ENCODE data around the gene FAM193B. TPM values are rescaled to one million over a fixed set of nuclear protein-coding genes. Genes with fewer than 3 reads are reported as not detected.

FAM193B gene
- total RNA-seq, 6 experiments from 2014 or later, result 22.1 to 55.4 (median 39.2) TPM

- 77% methylated on average over 4 of the region's 10 CpGs for WGBS (ENCODE audit: insufficient coverage, low coverage, low lambda C conversion rate, missing lambda C conversion rate)
- TF ChIP-seq CTCF (IDR thresholded peaks at IDR 0.05) (no peak), POLR2A (IDR thresholded peaks at IDR 0.05) (no peak)
- DNase-seq, result no peak
- no peak for ATAC-seq
- Histone ChIP-seq H3K9me3 (no peaks in the 10 kb centered on the region), H3K27me3 (no peaks in the 10 kb centered on the region), H3K36me3 (peaks cover 0 to 80% (median 20%) of the 10 kb centered on the region in 4 donors), H3K4me1 (no peaks in the 10 kb centered on the region), H3K4me3 (no peak overlapping the region), H3K27ac (no peak overlapping the region)
- intact Hi-C loops (cut with DNase I), result no loop called here
Measured at GRCh38 chr5:177528631-177529030, 25.7 kb downstream of the FAM193B start.

- 92% methylated on average over 8 of the region's 8 CpGs for WGBS (ENCODE audit: insufficient coverage, low coverage, low lambda C conversion rate, missing lambda C conversion rate)
- DNase-seq, result no peak
- Histone ChIP-seq H3K9me3 (no peaks in the 10 kb centered on the region), H3K4me1 (no peaks in the 10 kb centered on the region), H3K27me3 (no peaks in the 10 kb centered on the region), H3K36me3 (peaks cover 0 to 79% (median 23%) of the 10 kb centered on the region in 4 donors), H3K4me3 (no peak overlapping the region), H3K27ac (no peak overlapping the region)
- no peak for TF ChIP-seq CTCF (IDR thresholded peaks at IDR 0.05)
- intact Hi-C loops (cut with DNase I), result no loop called here
- ATAC-seq, result no peak
Measured at GRCh38 chr5:177527595-177527994, 26.8 kb downstream of the FAM193B start.

GRCh38 chr5:177526791-177527190, 27.6 kb downstream of the FAM193B start:
- no peaks in the 10 kb centered on the region for H3K4me1 ChIP-seq
- no peaks in the 10 kb centered on the region for H3K27me3 ChIP-seq
- no peak overlapping the region for H3K27ac ChIP-seq
- no peak for TF ChIP-seq POLR2A (IDR thresholded peaks at IDR 0.05)
- H3K36me3 ChIP-seq, result peaks cover 0 to 76% (median 24%) of the 10 kb centered on the region in 4 donors
- intact Hi-C loops (cut with DNase I), result no loop called here
- no peaks in the 10 kb centered on the region for H3K9me3 ChIP-seq
- no peak overlapping the region for H3K4me3 ChIP-seq
- no peak for ATAC-seq
- WGBS (ENCODE audit: insufficient coverage, low coverage, low lambda C conversion rate, missing lambda C conversion rate), result 100% methylated on average over 5 of the region's 6 CpGs
- no peak for DNase-seq

GRCh38 chr5:177526191-177526590, 28.2 kb downstream of the FAM193B start:
- no peak for ATAC-seq
- no peak overlapping the region for H3K27ac ChIP-seq
- H3K9me3 ChIP-seq, result no peaks in the 10 kb centered on the region
- H3K36me3 ChIP-seq, result peaks cover 0 to 77% (median 26%) of the 10 kb centered on the region in 4 donors
- TF ChIP-seq POLR2A (IDR thresholded peaks at IDR 0.05) (no peak), CTCF (IDR thresholded peaks at IDR 0.05) (no peak)
- H3K4me1 ChIP-seq, result no peaks in the 10 kb centered on the region
- no peaks in the 10 kb centered on the region for H3K27me3 ChIP-seq
- H3K4me3 ChIP-seq, result no peak overlapping the region
- intact Hi-C loops (cut with DNase I), result no loop called here
- WGBS (ENCODE audit: insufficient coverage, low coverage, low lambda C conversion rate, missing lambda C conversion rate), result 93% methylated on average over 4 of the region's 4 CpGs
- DNase-seq, result no peak

- no peaks in the 10 kb centered on the region for H3K27me3 ChIP-seq
- no peaks in the 10 kb centered on the region for H3K9me3 ChIP-seq
- intact Hi-C loops (cut with DNase I), result no loop called here
- 87% methylated on average over 3 of the region's 10 CpGs for WGBS (ENCODE audit: insufficient coverage, low coverage, low lambda C conversion rate, missing lambda C conversion rate)
- no peak overlapping the region for H3K27ac ChIP-seq
- no peak for TF ChIP-seq POLR2A (IDR thresholded peaks at IDR 0.05)
- no peak for TF ChIP-seq CTCF (IDR thresholded peaks at IDR 0.05)
- no peak overlapping the region for H3K4me3 ChIP-seq
- ATAC-seq, result no peak
- peaks cover 0 to 74% (median 24%) of the 10 kb centered on the region in 4 donors for H3K36me3 ChIP-seq
- no peaks in the 10 kb centered on the region for H3K4me1 ChIP-seq
- no peak for DNase-seq
Measured at GRCh38 chr5:177524941-177525655, 29.3 kb downstream of the FAM193B start.

Data from right lobe of liver (tissue), 6 donors.